ENCODE measurements around the gene LRMDA. TPM values are rescaled to one million over a fixed set of nuclear protein-coding genes. Genes with fewer than 3 reads are reported as not detected.

Gene LRMDA
- total RNA-seq, 1 experiment from 2014 or later: 1.2 TPM

DNA sequence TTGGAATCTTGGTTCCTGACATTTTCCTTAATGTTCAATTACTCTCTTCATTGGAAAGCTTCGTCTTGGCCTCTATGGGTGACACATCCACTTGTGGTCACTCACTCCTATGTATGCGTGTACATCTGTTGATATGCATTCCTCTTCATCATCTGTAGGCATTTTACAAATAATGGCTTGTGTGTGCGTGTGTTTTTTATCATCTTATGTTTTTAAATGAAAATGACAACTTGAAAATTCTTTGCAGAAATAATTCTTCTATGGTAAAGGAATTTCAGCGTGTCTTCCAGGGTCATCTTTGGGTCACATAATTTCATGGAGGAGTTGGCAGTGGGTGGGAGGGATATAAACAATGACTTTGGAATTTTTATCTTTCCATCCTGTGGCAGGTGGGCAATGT is 925.1 kb downstream of the LRMDA start:
- DNase-seq (no peak), ATAC-seq (no peak)
- TF ChIP-seq EZH2phosphoT487 (IDR thresholded peaks at IDR 0.05; ENCODE audit: borderline replicate concordance, low read length) (no peak), EZH2 (IDR thresholded peaks at IDR 0.05; ENCODE audit: low read length, unreplicated experiment) (no peak)
- TF ChIP-seq, protein P1, sequence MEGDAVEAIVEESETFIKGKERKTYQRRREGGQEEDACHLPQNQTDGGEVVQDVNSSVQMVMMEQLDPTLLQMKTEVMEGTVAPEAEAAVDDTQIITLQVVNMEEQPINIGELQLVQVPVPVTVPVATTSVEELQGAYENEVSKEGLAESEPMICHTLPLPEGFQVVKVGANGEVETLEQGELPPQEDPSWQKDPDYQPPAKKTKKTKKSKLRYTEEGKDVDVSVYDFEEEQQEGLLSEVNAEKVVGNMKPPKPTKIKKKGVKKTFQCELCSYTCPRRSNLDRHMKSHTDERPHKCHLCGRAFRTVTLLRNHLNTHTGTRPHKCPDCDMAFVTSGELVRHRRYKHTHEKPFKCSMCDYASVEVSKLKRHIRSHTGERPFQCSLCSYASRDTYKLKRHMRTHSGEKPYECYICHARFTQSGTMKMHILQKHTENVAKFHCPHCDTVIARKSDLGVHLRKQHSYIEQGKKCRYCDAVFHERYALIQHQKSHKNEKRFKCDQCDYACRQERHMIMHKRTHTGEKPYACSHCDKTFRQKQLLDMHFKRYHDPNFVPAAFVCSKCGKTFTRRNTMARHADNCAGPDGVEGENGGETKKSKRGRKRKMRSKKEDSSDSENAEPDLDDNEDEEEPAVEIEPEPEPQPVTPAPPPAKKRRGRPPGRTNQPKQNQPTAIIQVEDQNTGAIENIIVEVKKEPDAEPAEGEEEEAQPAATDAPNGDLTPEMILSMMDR (conservative IDR thresholded peaks at IDR 0.05; ENCODE audit: low read depth, low read length): no peak
- intact Hi-C loops (cut with micrococcal nuclease): no loop called here
- H3K36me3 ChIP-seq (ENCODE audit: low read depth, low read length): no peaks in the 10 kb centered on the region
- no peak overlapping the region for H3K27ac ChIP-seq (ENCODE audit: low read length)
- no peaks in the 10 kb centered on the region for H4K20me1 ChIP-seq (ENCODE audit: low read length)
- H3K9me2 ChIP-seq (replicated peaks; ENCODE audit: low read length): no peaks in the 10 kb centered on the region
- H3K79me2 ChIP-seq (ENCODE audit: low read length): no peaks in the 10 kb centered on the region
- H3K4me1 ChIP-seq (ENCODE audit: insufficient read depth, low read length): peaks cover 23% of the 10 kb centered on the region
- H3K9me3 ChIP-seq (ENCODE audit: low read length): no peaks in the 10 kb centered on the region
- ChIA-PET CTCF (interaction anchor here (0.6 kb wide), 1 partner anchor 30 kb away, joined by 6 read pairs; no protein-coding TSS in a partner anchor), POLR2A (ENCODE audit: unreplicated experiment) (no interaction called here)
- 0 out of 2 replicates have a peak, but pooled peaks cover 2% of the 10 kb centered on the region for H3K27me3 ChIP-seq (ENCODE audit: low read length)
- H3K4me3 ChIP-seq (ENCODE audit: low read length): no peak overlapping the region
- no peak overlapping the region for H2AFZ ChIP-seq (ENCODE audit: low read length)
- no TSS peak for BruUV-seq (replicated peaks)
- no peaks in the 10 kb centered on the region for H3F3A ChIP-seq (ENCODE audit: low read length, unreplicated experiment)
- no peak overlapping the region for H3K9ac ChIP-seq (ENCODE audit: low read length)
- no peak overlapping the region for H3K4me2 ChIP-seq (ENCODE audit: low read length)

DNA sequence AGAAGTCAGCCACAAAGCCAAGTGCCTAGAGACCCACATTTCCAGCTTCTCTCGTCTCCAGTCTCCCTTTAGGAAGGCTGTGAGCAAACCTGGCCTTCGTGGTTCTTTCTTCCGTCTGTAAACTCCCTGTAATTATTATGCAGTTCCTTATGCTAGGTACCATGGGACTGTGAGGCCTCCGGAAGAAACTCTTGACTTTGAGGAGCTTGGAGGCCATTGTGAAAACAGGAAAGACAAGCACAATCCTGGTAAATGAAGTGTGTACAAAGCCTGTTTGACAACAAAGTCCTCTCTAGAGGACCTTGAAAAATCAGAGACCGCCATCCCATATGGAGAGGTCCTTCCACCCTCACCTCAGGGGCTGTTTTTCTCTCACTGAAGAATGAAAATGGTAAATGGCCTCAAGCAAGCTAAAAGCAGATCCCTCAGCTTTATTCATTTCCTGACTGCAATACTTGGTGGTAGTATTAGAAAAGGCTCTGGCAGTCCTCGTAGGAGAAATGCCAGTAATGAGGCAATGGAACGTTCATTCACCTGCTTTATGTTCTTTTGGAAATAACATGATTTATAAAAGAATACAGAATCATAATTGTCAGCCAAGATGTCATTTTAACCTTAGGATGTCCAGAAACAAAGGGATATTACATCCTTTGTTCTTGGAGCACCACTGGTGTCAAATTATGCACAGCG is 926.4 kb downstream of the LRMDA start:
- POLR2A ChIA-PET (ENCODE audit: unreplicated experiment): no interaction called here
- DNase-seq (no peak), ATAC-seq (no peak)
- intact Hi-C loops (cut with micrococcal nuclease): no loop called here
- Histone ChIP-seq H3K79me2 (ENCODE audit: low read length) (no peaks in the 10 kb centered on the region), H3K4me1 (ENCODE audit: insufficient read depth, low read length) (peaks cover 10% of the 10 kb centered on the region), H3K9me2 (replicated peaks; ENCODE audit: low read length) (no peaks in the 10 kb centered on the region), H3K4me2 (ENCODE audit: low read length) (no peak overlapping the region), H4K20me1 (ENCODE audit: low read length) (no peaks in the 10 kb centered on the region), H3K27ac (ENCODE audit: low read length) (no peak overlapping the region), H3K4me3 (ENCODE audit: low read length) (no peak overlapping the region), H3K9ac (ENCODE audit: low read length) (no peak overlapping the region), H2AFZ (ENCODE audit: low read length) (no peak overlapping the region), H3K9me3 (ENCODE audit: low read length) (no peaks in the 10 kb centered on the region), H3K27me3 (ENCODE audit: low read length) (0 out of 2 replicates have a peak, but pooled peaks cover 6% of the 10 kb centered on the region), H3K36me3 (ENCODE audit: low read depth, low read length) (no peaks in the 10 kb centered on the region), H3F3A (ENCODE audit: low read length, unreplicated experiment) (no peaks in the 10 kb centered on the region)
- BruUV-seq (replicated peaks): no TSS peak
- CTCF ChIA-PET: no interaction called here
- TF ChIP-seq, protein P1 (conservative IDR thresholded peaks at IDR 0.05; ENCODE audit: low read depth, low read length): no peak
- TF ChIP-seq EZH2 (IDR thresholded peaks at IDR 0.05; ENCODE audit: low read length, unreplicated experiment): no peak
- TF ChIP-seq EZH2phosphoT487 (IDR thresholded peaks at IDR 0.05; ENCODE audit: borderline replicate concordance, low read length): no peak

DNA sequence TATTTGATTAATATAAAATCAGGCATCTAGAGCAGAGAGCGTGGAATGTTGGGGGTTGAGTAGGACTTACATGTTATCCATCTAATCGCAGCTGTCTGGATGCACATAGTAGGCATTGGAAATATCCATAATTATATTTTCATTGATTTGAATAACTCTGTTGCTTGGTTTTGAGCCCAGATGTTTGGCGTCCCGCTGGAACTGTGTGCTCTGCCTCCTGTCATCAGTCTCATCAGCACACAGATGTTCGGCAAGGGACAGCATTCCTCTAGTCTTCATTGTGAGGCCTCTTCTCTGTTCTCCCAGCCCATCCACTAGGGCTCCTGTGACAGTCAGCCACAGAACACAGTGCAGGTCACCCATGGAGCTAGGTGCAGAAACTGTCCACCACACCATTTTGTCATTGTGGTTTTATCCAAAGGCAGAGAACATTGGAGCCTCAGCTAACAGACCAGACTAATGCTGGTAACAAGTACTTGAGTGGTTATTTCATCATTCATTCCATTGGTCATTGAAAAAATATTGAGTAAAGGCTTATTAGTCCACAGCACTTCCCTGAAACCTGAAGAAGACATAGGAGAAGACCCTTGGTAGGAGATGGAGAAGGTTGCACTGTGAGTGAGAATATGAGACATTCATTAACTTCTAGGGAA is 927.4 kb downstream of the LRMDA start:
- ATAC-seq (no peak), DNase-seq (no peak)
- 0 out of 2 replicates have a peak, but pooled peaks cover 6% of the 10 kb centered on the region for H3K27me3 ChIP-seq (ENCODE audit: low read length)
- H3K4me1 ChIP-seq (ENCODE audit: insufficient read depth, low read length): peaks cover 7% of the 10 kb centered on the region
- TF ChIP-seq EZH2phosphoT487 (IDR thresholded peaks at IDR 0.05; ENCODE audit: borderline replicate concordance, low read length) (no peak), EZH2 (IDR thresholded peaks at IDR 0.05; ENCODE audit: low read length, unreplicated experiment) (no peak)
- TF ChIP-seq, protein P1 (conservative IDR thresholded peaks at IDR 0.05; ENCODE audit: low read depth, low read length): no peak
- H3K36me3 ChIP-seq (ENCODE audit: low read depth, low read length): no peaks in the 10 kb centered on the region
- H3K9me3 ChIP-seq (ENCODE audit: low read length): no peaks in the 10 kb centered on the region
- H3K27ac ChIP-seq (ENCODE audit: low read length): no peak overlapping the region
- H3F3A ChIP-seq (ENCODE audit: low read length, unreplicated experiment): no peaks in the 10 kb centered on the region
- no peak overlapping the region for H3K9ac ChIP-seq (ENCODE audit: low read length)
- H3K79me2 ChIP-seq (ENCODE audit: low read length): no peaks in the 10 kb centered on the region
- no peaks in the 10 kb centered on the region for H3K9me2 ChIP-seq (replicated peaks; ENCODE audit: low read length)
- BruUV-seq (replicated peaks): no TSS peak
- ChIA-PET CTCF (no interaction called here), POLR2A (ENCODE audit: unreplicated experiment) (interaction anchor here (0.6 kb wide), 1 partner anchor 380 kb away, joined by 3 read pairs; no protein-coding TSS in a partner anchor)
- H3K4me2 ChIP-seq (ENCODE audit: low read length): no peak overlapping the region
- H4K20me1 ChIP-seq (ENCODE audit: low read length): no peaks in the 10 kb centered on the region
- H3K4me3 ChIP-seq (ENCODE audit: low read length): no peak overlapping the region
- H2AFZ ChIP-seq (ENCODE audit: low read length): no peak overlapping the region
- intact Hi-C loops (cut with micrococcal nuclease): no loop called here
